ENCODE results near the gene MLPH.

MLPH gene

GRCh38 chr2:237509905-237510304, 22.9 kb downstream of the MLPH start:
- H3K4me3 ChIP-seq (ENCODE audit: low read depth, low read length), result no peak overlapping the region
- DNase-seq (ENCODE audit: low read depth), result no peak
- TF ChIP-seq CTCF (IDR thresholded peaks at IDR 0.05; ENCODE audit: insufficient read depth, low read depth, low read length, missing control alignments), result no peak

- DNase-seq (ENCODE audit: low read depth), result no peak
- no peak overlapping the region for H3K4me3 ChIP-seq (ENCODE audit: low read depth, low read length)
- TF ChIP-seq CTCF (IDR thresholded peaks at IDR 0.05; ENCODE audit: insufficient read depth, low read depth, low read length, missing control alignments), result no peak
These were observed 23.6 kb downstream of the MLPH start for GRCh38 chr2:237510502-237511217.

- no peak overlapping the region for H3K4me3 ChIP-seq (ENCODE audit: low read depth, low read length)
- no peak for DNase-seq (ENCODE audit: low read depth)
- TF ChIP-seq CTCF (IDR thresholded peaks at IDR 0.05; ENCODE audit: insufficient read depth, low read depth, low read length, missing control alignments), result no peak
These were observed 24.4 kb downstream of the MLPH start for GRCh38 chr2:237511433-237511832.

GRCh38 chr2:237511885-237512405, 24.9 kb downstream of the MLPH start:
- no peak for TF ChIP-seq CTCF (IDR thresholded peaks at IDR 0.05; ENCODE audit: insufficient read depth, low read depth, low read length, missing control alignments)
- no peak for DNase-seq (ENCODE audit: low read depth)
- no peak overlapping the region for H3K4me3 ChIP-seq (ENCODE audit: low read depth, low read length)

- peak; percentile 78 for TF ChIP-seq CTCF (IDR thresholded peaks at IDR 0.05; ENCODE audit: insufficient read depth, low read depth, low read length, missing control alignments)
- peak; percentile 90 for DNase-seq (ENCODE audit: low read depth)
- no peak overlapping the region for H3K4me3 ChIP-seq (ENCODE audit: low read depth, low read length)
These were observed 25.9 kb downstream of the MLPH start for GRCh38 chr2:237512774-237513466.

- no peak overlapping the region for H3K4me3 ChIP-seq (ENCODE audit: low read depth, low read length)
- no peak for TF ChIP-seq CTCF (IDR thresholded peaks at IDR 0.05; ENCODE audit: insufficient read depth, low read depth, low read length, missing control alignments)
- DNase-seq (ENCODE audit: low read depth), result no peak
These were observed 26.6 kb downstream of the MLPH start for GRCh38 chr2:237513693-237514092.

All from GM12865 (cell line).